Measurements from ENCODE around the gene GPRIN1.

The GPRIN1 gene

DNA sequence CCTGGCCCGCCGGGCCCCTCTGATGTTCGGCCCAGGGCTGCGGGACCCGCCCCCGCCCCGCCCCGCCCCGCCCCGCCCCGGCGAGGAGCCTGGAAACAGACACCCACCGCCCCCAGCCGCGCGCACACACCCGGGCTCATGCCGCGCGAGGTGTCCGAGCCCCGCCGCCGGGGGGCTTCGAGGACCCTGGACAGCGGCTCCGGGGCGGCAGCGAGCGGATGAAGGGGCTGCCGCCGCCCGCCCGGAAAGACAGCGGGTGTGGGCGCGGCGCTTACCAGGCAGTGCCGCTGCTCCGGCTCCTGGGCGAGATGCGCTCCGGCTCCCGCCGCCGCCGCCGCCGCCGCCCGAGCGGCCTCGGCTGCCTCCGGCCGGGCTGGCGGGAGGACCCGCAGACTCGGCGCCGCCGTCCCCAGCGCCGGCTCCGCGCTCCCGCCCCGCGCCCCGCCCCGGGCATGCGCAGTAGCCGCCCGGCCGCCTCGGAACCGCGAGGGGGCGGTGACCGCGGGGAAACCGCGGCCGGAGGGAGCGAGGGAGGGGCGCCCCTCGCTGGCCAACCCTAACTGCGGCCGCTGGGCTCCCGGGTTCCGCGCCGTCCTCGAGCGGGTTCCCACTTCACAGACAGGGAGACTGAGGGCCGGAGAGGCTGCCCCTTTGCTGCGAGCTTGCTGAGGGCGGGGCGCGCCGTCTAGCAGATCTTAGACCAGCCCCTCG lies at the start of gene GPRIN1:
TSS of gene GPRIN1 (minus strand) at position 433 of the 711 bp plus-strand sequence. CDS start 10,322 bp downstream, outside the sequence.
- DNase-seq, result no peak

DNA sequence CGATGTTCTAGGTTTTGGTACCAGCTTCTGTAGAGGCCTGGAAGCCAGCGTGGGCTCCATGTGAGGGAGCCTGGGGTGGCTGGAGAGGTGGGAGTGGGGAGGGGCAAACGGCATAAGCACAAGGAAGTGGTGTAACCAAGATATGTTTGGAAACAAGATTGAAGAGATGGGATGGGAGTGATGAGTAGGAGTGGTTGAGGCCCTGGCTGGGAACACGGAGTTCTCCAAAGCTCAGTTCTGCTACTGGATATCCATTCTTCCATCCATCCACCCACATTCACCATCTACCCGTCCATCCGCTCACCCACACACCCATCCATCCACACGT lies 49.5 kb upstream of the GPRIN1 start:
- no peak for DNase-seq

DNA sequence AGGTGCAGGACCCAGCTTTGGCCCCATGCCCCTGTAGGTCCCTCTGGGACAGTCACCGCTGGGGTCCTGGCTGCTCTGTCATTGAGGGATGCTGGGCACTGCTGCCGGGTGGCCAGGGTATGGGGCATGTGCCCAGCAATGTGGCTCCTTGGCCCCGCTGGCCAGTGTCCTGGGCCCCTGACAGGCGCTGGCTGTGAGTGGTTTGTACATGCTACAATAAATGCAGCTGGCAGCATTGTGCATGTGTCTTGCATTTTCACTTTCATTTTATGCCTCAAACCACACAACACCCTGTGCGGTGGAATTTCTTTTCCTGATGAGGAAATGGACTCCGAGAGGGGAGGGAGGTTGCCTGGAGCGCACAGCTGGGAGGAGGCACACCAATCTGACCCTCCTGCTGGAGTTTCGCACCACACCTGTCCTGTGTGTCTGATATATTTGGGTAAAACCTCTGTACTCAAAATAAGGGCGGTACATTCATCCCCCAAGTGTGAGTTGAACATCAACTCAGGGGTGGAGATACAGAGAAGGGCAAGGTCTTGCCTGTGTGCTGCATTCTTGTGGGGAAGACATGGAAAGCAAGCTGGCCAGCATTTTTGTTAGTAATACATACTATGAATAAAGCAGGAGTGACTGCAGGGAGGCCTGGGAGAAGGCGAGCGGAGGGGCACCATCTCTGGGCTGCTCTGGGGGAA lies 49.0 kb upstream of the GPRIN1 start:
- DNase-seq, result no peak

DNA sequence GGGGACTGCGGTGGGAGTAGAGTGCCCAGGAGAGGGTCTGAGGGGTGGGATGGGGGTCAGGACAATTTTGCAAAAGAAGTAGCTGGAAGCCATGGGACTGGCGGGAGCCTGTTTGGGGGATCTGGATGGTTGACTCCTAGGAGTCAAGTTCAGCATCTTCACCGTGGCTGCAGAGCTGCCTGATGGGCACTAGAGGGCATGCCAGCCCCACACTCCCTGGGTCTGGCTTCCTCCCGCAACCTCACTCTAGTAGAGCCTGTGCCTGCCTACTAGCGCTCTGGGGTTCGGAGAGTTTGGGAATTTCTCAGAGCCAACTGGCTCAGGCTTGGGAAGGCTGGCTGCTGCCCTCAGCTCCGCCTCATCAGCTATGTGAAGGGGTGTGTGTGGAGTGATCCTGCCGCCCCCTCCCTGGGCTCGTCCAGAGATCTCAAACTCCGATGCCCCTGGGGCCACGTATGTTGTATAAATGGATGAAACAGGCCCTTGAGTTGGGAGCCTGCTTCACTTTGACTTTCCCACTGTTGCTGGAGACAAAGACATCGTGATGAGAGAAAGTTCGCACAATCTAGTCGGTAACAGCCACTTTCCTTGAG lies 48.1 kb upstream of the GPRIN1 start:
- no peak for DNase-seq

DNA sequence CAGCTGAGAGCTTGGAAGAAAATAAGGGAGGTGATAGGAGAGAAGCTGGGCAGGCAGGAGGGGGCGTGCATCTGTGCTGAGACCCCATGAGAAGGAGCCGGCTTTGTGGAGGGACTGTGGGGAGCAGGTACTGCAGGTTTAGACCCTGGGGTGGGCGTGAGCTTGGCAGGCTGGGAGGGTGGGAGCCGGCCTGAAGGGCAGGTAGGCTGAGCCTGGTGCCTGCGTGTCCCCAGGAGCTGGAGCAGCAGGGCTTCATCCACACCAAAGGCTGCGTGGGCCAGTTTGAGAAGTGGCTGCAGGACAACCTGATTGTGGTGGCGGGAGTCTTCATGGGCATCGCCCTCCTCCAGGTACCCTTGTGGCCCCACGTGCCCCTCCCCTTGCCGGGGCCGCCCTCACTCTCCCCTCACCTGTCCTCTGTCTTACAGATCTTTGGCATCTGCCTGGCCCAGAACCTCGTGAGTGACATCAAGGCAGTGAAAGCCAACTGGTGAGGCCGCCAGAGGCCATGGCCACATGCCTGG lies 46.6 kb upstream of the GPRIN1 start:
- no peak for DNase-seq

DNA sequence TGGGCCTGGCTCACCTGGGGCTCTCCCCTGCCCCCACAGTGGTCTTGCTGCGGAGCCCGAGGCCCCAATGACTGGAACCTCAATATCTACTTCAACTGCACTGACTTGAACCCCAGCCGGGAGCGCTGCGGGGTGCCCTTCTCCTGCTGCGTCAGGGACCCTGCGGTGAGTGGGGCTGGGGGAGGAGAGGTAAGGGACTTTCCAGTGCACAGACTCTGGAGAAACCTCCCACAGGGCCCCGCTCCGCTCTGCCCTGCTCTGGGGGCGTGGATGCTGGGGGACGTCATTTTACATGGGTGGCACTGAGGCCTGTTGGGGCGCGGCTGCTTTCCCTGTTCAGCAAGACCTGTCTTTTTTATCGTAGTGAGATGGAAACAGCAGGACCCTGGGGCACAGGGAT lies 44.9 kb upstream of the GPRIN1 start:
- no peak for DNase-seq

DNA sequence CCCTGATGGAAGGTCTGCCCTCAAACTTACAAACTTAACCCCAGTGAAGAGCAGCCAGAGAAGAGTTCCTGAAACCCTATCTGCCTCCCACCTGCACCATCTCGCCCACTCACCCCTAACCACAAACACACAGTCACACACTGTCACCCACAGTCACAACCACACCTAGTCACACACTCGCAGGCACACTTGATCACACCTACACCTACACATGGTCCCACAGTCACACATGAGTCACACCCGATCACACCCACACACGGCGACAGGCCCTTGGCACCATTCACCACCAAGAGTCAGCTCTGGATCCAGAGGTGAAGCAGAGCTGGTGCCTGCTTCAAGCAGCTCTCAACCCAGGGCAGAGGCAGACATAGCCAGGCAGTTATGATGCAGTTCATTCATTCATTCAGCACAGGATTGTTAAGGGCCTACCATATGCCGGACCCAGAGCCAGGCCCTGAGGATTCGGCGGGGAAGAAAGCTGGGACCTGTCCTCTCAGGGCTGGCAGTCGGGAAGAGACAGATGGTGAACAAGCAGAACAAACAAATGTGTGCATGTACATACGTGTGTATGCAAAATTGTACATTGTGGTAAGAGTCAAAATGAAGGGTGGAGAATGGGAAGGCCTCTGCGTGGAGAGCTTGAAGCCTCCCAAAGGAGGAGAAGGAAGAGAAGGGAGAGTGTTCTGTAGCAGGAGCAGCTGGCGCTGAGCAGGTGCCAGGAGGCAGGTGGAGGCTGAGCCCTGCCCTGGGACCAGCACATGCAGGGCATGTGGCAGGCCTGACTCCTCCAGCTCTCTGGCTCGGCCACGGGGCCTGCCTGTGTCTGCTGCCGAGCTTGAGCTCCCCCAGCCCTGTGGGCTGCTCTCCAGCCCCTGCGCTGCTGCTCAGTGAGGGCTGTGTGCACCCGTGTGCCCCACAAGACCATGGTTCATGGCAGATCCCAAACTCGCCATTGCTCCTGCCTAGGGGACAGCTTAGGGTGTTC lies 43.7 kb upstream of the GPRIN1 start:
- DNase-seq, result no peak

DNA sequence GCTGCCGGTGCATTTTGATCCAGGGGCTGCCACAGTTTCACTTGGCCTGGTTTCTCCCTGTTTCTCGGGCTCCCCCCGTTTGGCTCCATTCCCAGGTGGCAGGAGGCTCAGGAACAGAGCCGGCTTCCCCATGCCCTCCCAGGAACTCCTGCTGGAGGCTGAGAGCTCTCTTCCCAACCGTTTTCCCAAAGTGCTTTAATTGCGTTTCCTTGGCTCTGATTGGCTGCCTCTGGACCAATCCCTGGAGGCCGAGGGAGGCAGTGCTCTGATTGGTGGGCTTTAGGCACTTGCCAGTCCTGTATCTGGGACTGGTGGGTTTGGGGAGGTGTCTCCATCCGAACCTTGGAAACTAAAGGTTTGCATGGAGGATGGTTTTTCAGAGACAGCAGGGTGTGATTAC lies 42.2 kb upstream of the GPRIN1 start:
- DNase-seq, result no peak

DNA sequence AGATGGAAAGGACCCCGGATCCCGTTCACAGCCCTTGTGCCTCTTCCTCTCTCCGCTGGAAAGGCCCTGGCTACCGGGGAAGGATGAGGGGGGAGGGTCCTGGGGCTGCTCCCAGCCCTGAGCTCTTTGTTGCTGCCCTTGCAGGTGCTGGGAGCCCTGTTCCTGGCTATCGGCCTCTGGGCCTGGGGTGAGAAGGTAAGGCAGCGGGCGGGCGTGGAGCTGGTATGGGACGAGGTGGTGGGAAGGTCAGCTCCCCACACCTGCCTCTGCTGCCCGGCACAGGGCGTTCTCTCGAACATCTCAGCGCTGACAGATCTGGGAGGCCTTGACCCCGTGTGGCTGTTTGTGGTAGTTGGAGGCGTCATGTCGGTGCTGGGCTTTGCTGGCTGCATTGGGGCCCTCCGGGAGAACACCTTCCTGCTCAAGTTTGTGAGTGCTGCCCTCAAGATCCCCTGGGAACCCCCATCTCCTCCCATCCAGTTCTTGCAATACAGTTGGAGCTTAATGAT lies 41.6 kb upstream of the GPRIN1 start:
- DNase-seq, result no peak

DNA sequence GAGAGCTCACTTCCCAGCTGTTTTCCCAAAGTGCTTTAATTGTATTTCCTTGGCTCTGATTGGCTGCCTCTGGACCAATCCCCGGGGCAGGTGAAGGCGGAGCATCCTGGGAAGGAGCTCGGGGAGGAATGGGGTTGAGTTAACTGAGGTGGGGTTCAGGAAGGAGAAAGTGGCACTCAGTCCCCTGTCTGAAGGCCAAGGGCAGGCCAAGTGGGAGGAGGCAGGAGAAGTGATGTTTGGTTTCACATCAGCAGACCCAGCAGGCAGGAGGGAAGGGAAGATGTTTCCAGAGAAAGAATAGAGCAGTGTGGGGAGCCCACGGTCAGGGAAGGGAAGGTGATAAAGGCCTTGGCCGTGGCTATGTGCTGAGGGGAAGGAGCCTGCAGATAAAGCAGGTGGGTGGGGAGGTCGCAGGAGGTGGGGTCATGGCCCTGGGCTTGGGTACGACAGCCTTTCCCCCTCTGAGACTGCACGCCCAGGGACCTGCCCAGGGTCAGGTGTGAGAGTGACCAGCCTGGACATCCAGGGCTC lies 40.5 kb upstream of the GPRIN1 start:
- DNase-seq, result no peak

DNA sequence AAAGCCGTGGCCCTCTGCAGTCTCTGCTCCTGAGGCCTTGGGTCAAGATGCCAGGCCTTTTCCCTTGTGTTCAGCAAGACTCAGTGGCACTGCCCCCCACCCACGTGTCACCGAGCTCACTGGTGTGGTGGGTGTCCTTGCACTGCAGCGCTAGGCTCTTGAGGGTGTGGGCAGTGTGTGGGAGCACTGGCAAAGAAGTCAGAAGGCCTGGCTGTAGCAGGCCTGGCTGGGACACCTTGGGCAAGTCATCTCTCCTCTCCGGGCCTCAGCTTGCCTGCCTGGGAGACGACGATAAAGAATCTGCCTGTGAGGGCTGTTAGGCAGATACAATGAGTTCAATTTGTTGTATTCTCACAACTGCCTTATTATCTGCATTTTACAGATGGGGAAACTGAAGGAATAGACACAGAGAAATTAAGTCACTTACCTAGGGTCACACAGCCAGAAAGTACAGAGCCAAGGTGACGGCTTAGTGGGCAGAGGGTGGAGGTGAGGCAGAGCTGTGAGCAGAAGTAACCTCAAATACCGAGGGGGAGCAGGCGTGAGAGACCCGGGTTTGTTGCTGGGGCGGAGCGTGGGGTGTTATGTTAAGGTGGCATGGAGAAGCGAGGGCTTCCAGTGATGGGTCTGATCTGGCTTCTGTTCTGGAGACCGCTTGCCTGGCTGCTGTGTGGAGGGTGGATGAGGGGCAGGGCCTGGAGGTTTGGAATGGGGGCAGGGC lies 38.7 kb upstream of the GPRIN1 start:
- no peak for DNase-seq

DNA sequence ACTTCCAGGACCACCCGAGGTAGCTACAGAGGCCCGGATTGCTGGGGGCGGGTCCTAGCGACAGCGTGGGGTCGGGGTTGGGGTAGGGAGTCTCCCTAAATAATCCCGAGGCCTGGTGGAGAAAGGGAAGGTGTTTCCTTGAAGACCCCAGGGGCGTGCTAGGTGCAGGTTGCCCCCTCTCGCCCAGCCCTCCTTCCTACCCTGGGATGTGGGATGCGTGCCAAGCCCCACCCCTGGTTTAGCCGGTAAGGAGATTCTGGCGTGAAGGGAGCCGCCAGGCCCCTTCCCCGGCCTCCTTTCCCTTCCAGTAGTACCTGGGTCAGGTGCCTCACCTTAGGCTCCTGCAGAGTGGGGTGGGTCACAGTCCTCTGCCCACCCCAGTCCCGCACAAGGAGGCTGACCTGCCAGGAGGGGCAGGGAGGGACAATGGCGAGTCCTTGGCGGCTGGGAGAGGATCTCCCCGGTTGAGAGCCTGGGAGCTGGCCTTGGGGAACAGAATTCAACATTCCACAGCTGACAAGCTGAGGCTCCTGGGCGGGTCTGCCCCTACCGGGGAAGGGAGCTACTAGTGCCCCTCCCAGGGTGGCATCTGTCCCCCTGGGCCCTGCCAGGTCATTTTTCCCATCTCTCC lies 38.0 kb upstream of the GPRIN1 start:
- DNase-seq, result no peak

DNA sequence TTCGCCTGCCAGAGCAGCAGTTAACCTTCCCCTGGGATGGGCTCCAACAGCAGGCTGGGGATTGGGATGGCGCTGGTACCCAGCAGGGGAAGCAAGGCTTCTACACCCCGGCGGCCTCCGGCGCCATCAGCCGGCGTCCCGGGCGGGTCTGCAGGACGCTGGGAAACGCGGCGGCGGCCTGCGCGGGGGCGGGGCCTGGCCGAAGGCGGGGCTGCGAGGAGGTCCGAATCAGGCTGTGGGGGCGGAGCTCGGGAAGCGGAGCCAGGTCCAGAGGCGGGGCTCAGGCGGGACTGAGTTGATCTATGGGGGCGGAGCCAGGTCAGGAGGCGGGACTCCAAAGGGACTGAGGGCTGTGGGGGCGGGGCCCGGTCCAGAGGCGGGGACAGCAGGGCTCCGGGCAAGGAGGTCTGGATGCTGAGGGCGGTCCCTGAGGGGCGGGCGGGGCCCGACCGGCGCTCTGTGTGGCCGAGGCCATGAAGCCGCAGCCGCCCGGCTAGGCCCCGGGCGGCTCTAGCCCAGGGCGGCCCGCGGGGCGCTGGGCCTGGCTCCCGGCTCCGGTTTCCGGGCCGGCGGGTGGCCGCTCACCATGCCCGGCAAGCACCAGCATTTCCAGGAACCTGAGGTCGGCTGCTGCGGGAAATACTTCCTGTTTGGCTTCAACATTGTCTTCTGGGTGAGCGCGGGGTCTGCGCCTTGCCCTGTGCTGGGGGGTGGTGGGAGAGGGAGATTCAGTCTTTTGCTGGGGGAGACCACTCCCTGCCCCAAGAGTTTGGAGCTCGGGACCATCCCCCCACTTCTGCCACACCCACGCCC lies 37.3 kb upstream of the GPRIN1 start, which contains the start of gene TSPAN17:
TSS of gene TSPAN17 (plus strand) at position 455 of the 813 bp plus-strand sequence. CDS start at position 587, 132 bp downstream.
- DNase-seq, result peak; percentile 70

DNA sequence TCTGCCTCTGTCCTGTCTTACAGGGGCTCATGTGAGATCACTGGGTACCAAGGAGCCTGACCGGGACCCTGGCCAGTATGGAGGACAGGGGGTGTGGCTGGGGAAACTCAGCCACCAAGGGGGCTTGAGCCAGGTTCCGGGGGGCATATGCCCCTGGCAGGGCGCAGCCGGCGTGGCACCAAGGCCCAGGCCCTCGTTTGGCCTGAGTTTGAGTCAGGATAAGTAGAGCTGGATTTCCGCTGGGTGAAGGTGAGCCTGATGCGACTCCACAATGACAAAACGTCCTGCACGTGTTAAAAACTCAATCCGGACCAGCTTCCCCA lies 36.7 kb upstream of the GPRIN1 start:
- DNase-seq, result no peak

DNA sequence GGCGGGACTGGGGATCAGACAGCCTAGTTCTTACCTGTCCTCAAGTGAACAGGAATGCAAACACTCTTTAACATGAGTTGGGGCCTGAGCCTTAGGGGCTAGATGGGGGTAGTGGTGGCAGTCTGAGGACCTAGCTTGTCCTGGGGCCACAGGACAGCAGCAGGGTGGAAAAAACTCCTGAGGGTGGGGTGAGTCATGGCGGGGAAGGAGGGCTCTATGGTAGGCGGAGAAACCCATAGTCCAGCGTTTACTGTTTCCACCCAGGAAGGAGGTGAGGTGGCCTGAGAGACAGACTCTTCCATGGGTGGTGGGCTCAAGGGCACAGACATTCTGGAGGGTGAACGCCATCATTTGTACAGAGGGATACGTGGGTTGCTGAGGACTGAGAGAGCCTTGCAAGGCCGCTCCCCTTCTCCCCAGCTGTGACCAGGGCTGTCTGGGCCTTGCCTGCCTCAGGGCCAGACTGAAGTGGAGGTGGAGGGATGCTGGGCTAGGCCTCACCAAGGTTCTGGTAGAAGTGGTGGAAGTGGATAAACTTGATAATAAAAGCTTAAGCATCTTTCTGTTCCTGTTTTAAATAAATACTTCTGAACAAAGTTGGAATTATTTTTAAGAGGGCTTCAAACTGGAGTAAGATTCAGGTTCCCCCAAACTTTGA lies 36.2 kb upstream of the GPRIN1 start:
- DNase-seq, result no peak

DNA sequence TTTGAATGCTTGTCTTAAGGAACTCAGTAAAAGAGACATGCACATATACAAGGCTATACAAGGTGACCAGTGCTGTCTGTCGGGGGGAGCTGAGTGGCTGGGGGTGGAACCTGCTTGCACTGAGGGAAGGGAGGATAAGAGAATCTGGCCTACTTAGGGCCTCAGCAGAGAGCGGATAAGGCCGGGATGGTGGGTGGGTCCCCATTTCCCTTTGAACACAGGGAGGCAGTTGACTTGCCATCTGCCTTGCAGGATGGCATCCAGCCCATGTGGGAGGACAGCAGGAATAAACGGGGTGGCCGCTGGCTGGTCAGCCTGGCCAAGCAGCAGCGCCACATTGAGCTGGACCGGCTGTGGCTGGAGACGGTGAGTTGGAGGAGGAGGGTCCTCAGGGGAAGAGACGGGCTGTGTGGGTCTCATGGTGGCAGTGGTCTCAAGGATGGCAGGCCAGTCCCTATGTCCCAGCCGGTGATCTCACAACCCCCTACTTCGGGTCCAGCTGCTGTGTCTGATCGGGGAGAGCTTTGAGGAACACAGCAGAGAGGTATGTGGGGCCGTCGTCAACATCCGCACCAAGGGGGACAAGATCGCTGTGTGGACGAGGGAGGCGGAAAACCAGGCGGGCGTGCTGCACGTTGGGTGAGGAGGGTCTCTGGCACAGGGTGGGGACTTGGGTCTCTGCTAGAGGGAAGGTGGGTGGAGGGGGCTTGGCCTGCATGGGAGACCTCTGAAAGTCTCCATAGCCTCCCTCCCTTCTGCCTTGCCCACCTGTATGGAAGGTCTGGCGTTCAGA lies 35.1 kb upstream of the GPRIN1 start:
- no peak for DNase-seq

DNA sequence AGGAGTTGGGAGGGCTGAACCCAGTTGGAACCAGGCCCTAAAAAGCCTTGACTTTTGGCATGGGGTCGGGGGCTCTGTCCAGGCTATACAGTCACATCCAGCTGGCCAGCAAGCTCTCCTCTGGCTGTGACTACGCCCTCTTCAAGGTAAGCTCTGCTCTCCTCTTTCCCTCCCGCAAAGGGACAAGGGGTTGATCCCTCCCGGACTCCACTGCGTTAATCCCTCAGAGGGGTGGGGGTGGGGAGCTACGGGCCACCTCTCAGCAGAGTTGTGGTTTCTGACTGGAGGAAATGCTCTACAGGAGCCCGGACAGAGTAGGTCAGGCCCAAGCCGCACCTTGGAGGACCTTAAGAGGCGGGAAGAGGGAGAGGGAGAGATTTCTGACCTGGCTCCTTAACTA lies 34.3 kb upstream of the GPRIN1 start:
- DNase-seq, result no peak

DNA sequence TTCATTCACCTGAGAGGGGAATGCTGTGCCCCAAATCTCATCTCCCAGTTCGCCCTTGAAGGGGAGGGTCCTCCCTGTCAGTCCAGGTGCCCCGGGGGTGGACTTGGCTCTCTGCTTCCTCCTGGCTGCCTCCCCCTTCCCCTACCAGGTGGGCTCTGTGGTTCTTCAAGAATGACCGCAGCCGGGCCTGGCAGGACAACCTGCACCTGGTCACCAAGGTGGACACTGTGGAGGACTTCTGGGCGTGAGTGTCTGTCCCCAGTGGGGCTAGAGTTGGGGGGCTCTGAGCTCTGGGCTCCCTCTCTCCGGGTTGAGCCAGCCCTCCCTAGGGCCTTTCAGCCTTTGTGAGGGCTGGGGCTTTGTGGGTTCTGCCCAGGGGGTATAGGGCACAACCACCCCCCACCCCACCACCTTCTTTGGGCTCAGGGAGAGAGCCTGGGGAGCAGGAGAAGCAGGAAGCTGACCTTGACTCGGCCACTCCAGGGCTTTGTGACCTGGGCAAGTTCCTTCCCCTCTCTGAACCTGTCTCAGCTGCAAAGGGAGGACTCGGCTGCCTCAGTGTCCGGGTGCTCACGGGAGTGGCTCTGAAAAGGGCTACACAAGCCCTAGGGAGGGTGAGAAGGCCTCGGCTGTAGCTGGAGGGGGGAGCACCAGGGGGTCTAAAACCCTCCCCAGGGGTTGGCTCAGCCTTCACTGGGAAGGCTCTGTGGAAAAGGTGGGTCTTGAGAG lies 33.7 kb upstream of the GPRIN1 start:
- DNase-seq, result no peak

All from SIG-M5 (cell line).